CD14-positive monocyte (primary cell): Measurements from ENCODE around the gene CHKB. TPM values are rescaled to one million over a fixed set of nuclear protein-coding genes. Genes with fewer than 3 reads are reported as not detected.

Experiments
- DNase-seq, 3 donors: peaks; one replicate each; pipeline ENCODE4 v3.0.0-alpha.2; 2011 to 2022
- H2AFZ ChIP-seq: 2 replicates; pipeline ENCODE4 v1.6.0; 2012; ENCODE audit warnings: mild to moderate bottlenecking, low read depth, low read length, inconsistent platforms; ENCODE audit not compliant: insufficient read depth, poor library complexity, severe bottlenecking
- H3K27ac ChIP-seq, 2 donors: 1 replicate in 1 of 2; 2 replicates in 1 of 2; pipeline ENCODE4 v1.5.1; 2012 to 2013; ENCODE audit warnings: low read length in 2 of 2, control low read depth in 1 of 2, inconsistent platforms in 1 of 2, low read depth in 1 of 2, mild to moderate bottlenecking in 1 of 2
- H3K27me3 ChIP-seq, 2 donors: one replicate each; pipeline versions ENCODE4 v1.6.0 to v1.6.1; 2011 to 2013; ENCODE audit warnings: low read length in 2 of 2; ENCODE audit not compliant: control insufficient read depth in 2 of 2, insufficient read depth in 2 of 2
- H3K36me3 ChIP-seq, 2 donors: replicated peaks in 1 of 2; 1 replicate in 1 of 2; 2 replicates in 1 of 2; pipeline versions ENCODE4 v1.5.1 to v1.6.1; 2012 to 2013; ENCODE audit warnings: low read length in 2 of 2, control low read depth in 1 of 2, inconsistent platforms in 1 of 2, mild to moderate bottlenecking in 1 of 2; ENCODE audit not compliant: insufficient read depth in 2 of 2, control insufficient read depth in 1 of 2
- H3K4me1 ChIP-seq, 2 donors: 1 replicate in 1 of 2; 2 replicates in 1 of 2; pipeline versions ENCODE4 v1.5.1 to v1.6.1; 2012 to 2013; ENCODE audit warnings: low read length in 2 of 2, control low read depth in 1 of 2, inconsistent platforms in 1 of 2, mild to moderate bottlenecking in 1 of 2, moderate library complexity in 1 of 2; ENCODE audit not compliant: insufficient read depth in 2 of 2, control insufficient read depth in 1 of 2
- H3K4me2 ChIP-seq: replicated peaks from 2 replicates; pipeline ENCODE3; 2012; ENCODE audit warnings: low read length, moderate library complexity, mild to moderate bottlenecking; ENCODE audit not compliant: poor library complexity, severe bottlenecking; ENCODE audit errors: extremely low read depth
- H3K4me3 ChIP-seq, 3 experiments: fragments of 200-600 bp in 1 of 3; sonication (generic) in 1 of 3; replicated peaks in 1 of 3; 1 replicate in 2 of 3; 2 replicates in 1 of 3; pipeline ENCODE4 v1.5.1; 2011 to 2013; ENCODE audit warnings: low read length in 3 of 3, mild to moderate bottlenecking in 3 of 3, control low read depth in 2 of 3, low read depth in 2 of 3, inconsistent platforms in 1 of 3, moderate library complexity in 1 of 3
- H3K79me2 ChIP-seq: 2 replicates; pipeline ENCODE4 v1.6.0; 2012; ENCODE audit warnings: mild to moderate bottlenecking, control low read depth, inconsistent platforms, low read length, moderate library complexity; ENCODE audit not compliant: insufficient read depth
- H3K9ac ChIP-seq: 2 replicates; pipeline ENCODE4 v1.6.0; 2017; ENCODE audit warnings: low read length, mild to moderate bottlenecking; ENCODE audit not compliant: insufficient read depth, poor library complexity, severe bottlenecking
- H3K9me3 ChIP-seq, 2 donors: replicated peaks in 1 of 2; 1 replicate in 1 of 2; 2 replicates in 1 of 2; pipeline versions ENCODE4 v1.5.1 to v1.6.1; 2012 to 2013; ENCODE audit warnings: low read length in 2 of 2, control low read depth in 1 of 2; ENCODE audit not compliant: control insufficient read depth in 1 of 2, insufficient read depth in 1 of 2
- H4K20me1 ChIP-seq: 2 replicates; pipeline ENCODE4 v1.6.0; 2012; ENCODE audit warnings: mild to moderate bottlenecking, low read length, control low read depth, moderate library complexity; ENCODE audit not compliant: insufficient read depth
- H3K27ac Mint-ChIP-seq, 7 donors: one replicate each; pipeline ENCODE4 v1.8.0; 2020; ENCODE audit warnings: mild to moderate bottlenecking in 7 of 7, mixed read lengths in 7 of 7, moderate library complexity in 6 of 7, inconsistent platforms in 2 of 7
- H3K27me3 Mint-ChIP-seq, 3 donors: one replicate each; pipeline ENCODE4 v1.8.0; 2021 to 2022; ENCODE audit warnings: low read depth in 3 of 3, mild to moderate bottlenecking in 3 of 3, mixed read lengths in 3 of 3, moderate library complexity in 3 of 3, inconsistent platforms in 1 of 3
- H3K36me3 Mint-ChIP-seq, 2 donors: one replicate each; pipeline ENCODE4 v1.8.0; 2020; ENCODE audit warnings: mixed read lengths in 2 of 2, inconsistent platforms in 1 of 2, mild to moderate bottlenecking in 1 of 2
- H3K4me1 Mint-ChIP-seq: one replicate; pipeline ENCODE4 v1.8.0; 2020; ENCODE audit warnings: mild to moderate bottlenecking, mixed read lengths
- H3K4me3 Mint-ChIP-seq, 2 donors: one replicate each; pipeline ENCODE4 v1.8.0; 2020; ENCODE audit warnings: mild to moderate bottlenecking in 2 of 2, mixed read lengths in 2 of 2, moderate library complexity in 1 of 2
- H3K9me3 Mint-ChIP-seq, 7 donors: one replicate each; pipeline ENCODE4 v1.8.0; 2020 to 2022; ENCODE audit warnings: mixed read lengths in 7 of 7, mild to moderate bottlenecking in 6 of 7, moderate library complexity in 6 of 7, inconsistent platforms in 2 of 7
- CTCF ChIP-seq: fragments of 200-600 bp; IDR thresholded peaks from one replicate; pipeline ENCODE4 v1.8.0; 2022; ENCODE audit warnings: antibody characterized with exemption, mild to moderate bottlenecking
- WGBS: methylation state at CpG from one replicate; pipeline ENCODE4 v1.1.5; 2013; ENCODE audit warnings: missing lambda C conversion rate; ENCODE audit not compliant: insufficient coverage; 5-methylcytosine and 5-hydroxymethylcytosine counted together
- intact Hi-C, 2 donors: fragments of 100-400 bp; cut with micrococcal nuclease; formaldehyde crosslinking; loops; one replicate each; pipeline versions ENCODE4 v1.15.0 to v1.15.1; 2023
- polyA plus RNA-seq, 3 donors: library from polyadenylated mRNA; depleted of rRNA in 1 of 3; unstranded in 2 of 3; stranded (reverse) in 1 of 3; fragments of 300-500 nt in 2 of 3; fragments of >200 nt in 1 of 3; fragmentation: Illumina TruSeq in 2 of 3; gene quantifications; 1 replicate in 2 of 3; 2 replicates in 1 of 3; pipeline ENCODE4 v1.2.3, GENCODE V29; 2012 to 2021

CHKB gene
- polyA plus RNA-seq, 3 donors, result 29.1 to 286 (median 31.3) TPM

- no peak for TF ChIP-seq CTCF
- Histone ChIP-seq H3K4me3 (no peak overlapping the region), H3K36me3 (no peaks in the 10 kb centered on the region), H3K27me3 (no peaks in the 10 kb centered on the region), H3K4me1 (no peaks in the 10 kb centered on the region), H4K20me1 (no peaks in the 10 kb centered on the region), H3K79me2 (no peaks in the 10 kb centered on the region), H2AFZ (no peak overlapping the region), H3K27ac (no peak overlapping the region), H3K9me3 (no peaks in the 10 kb centered on the region), H3K4me2 (no peak overlapping the region), H3K9ac (no peak overlapping the region)
- intact Hi-C loops, result no loop called here
- no peak for DNase-seq
- no peak overlapping the region for H3K4me3 Mint-ChIP-seq
- peaks cover 5% of the 10 kb centered on the region for H3K4me1 Mint-ChIP-seq
- no peaks in the 10 kb centered on the region for H3K9me3 Mint-ChIP-seq
- H3K27ac Mint-ChIP-seq, result no peak overlapping the region
- no peaks in the 10 kb centered on the region for H3K36me3 Mint-ChIP-seq
- peaks cover 2 to 8% (median 5%) of the 10 kb centered on the region in 3 donors for H3K27me3 Mint-ChIP-seq
- no CpG with 5 or more reads among the region's 5 CpGs for WGBS
Observed at GRCh38 chr22:50556703-50557102, 25.9 kb downstream of the CHKB start.

GRCh38 chr22:50553310-50553709, 29.3 kb downstream of the CHKB start:
- H2AFZ ChIP-seq, result no peak overlapping the region
- H3K9ac ChIP-seq, result no peak overlapping the region
- H3K4me1 ChIP-seq, result peaks cover 13 to 21% of the 10 kb centered on the region in 2 donors
- peaks cover 2 to 9% (median 7%) of the 10 kb centered on the region in 3 donors for H3K27me3 Mint-ChIP-seq
- no peak for DNase-seq
- no peaks in the 10 kb centered on the region for H4K20me1 ChIP-seq
- peaks cover 7% of the 10 kb centered on the region for H3K79me2 ChIP-seq
- no peaks in the 10 kb centered on the region for H3K27me3 ChIP-seq
- no peak overlapping the region for H3K4me3 Mint-ChIP-seq
- no peak overlapping the region for H3K27ac ChIP-seq
- no peaks in the 10 kb centered on the region for H3K36me3 ChIP-seq
- intact Hi-C loops, result no loop called here
- peaks cover 10% of the 10 kb centered on the region for H3K4me1 Mint-ChIP-seq
- H3K27ac Mint-ChIP-seq, result no peak overlapping the region
- H3K9me3 ChIP-seq, result no peaks in the 10 kb centered on the region
- H3K4me2 ChIP-seq, result no peak overlapping the region
- peaks cover 0 to 3% (median 0%) of the 10 kb centered on the region in 7 donors for H3K9me3 Mint-ChIP-seq
- 95% methylated on average over 7 of the region's 8 CpGs for WGBS
- H3K36me3 Mint-ChIP-seq, result peaks cover 1 to 3% of the 10 kb centered on the region in 2 donors
- no peak for TF ChIP-seq CTCF
- H3K4me3 ChIP-seq, result no peak overlapping the region
